PC-9 (cell line): ENCODE results near the gene SLC40A1.

ENCODE experiments used
- EZH2 ChIP-seq: fragments of 200-600 bp; sonication (generic); IDR thresholded peaks from 2 replicates; pipeline ENCODE4 v1.8.0; 2017; ENCODE audit warnings: antibody characterized with exemption, low read depth
- TF ChIP-seq, protein P1 (sequence below): fragments of 200-600 bp; sonication (generic); conservative IDR thresholded peaks from 2 replicates; pipeline ENCODE4 v1.6.1; 2017; ENCODE audit warnings: mixed run types, antibody characterized with exemption, mild to moderate bottlenecking, moderate library complexity

DNA sequence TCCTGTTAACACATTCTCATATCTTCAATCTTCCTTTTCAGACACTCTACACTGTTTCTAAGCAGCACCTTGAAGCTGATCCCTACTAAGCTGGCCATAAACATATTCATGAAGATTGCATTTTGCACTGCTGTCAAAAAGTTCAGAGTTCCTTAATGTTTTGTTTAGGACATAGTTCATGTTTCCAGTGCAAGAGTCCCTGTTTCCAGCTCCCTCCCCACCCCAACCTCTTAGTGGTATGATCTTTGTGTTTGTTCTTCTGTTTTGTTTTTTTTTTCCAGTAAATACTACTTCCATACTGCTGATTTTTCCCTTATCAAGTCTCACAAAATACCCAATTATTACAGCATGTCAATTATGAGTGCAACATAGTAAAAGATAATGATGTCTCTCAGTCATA lies 4.1 kb upstream of the SLC40A1 start:
- TF ChIP-seq, protein P1, sequence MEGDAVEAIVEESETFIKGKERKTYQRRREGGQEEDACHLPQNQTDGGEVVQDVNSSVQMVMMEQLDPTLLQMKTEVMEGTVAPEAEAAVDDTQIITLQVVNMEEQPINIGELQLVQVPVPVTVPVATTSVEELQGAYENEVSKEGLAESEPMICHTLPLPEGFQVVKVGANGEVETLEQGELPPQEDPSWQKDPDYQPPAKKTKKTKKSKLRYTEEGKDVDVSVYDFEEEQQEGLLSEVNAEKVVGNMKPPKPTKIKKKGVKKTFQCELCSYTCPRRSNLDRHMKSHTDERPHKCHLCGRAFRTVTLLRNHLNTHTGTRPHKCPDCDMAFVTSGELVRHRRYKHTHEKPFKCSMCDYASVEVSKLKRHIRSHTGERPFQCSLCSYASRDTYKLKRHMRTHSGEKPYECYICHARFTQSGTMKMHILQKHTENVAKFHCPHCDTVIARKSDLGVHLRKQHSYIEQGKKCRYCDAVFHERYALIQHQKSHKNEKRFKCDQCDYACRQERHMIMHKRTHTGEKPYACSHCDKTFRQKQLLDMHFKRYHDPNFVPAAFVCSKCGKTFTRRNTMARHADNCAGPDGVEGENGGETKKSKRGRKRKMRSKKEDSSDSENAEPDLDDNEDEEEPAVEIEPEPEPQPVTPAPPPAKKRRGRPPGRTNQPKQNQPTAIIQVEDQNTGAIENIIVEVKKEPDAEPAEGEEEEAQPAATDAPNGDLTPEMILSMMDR, result no peak
- TF ChIP-seq EZH2, result no peak
